H1 (cell line): Measurements from ENCODE around the gene C1RL. TPM values are rescaled to one million over a fixed set of nuclear protein-coding genes. Genes with fewer than 3 reads are reported as not detected.

Source experiments
- CTCF ChIA-PET: fragments of 300-600 bp; sonication (Branson Sonifier 250); formaldehyde crosslinking; loops from one replicate; lab custom pipeline; 2021; ENCODE audit not compliant: partially characterized antibody; lab: Charles Lee
- POLR2A ChIA-PET: fragments of 300-600 bp; sonication (Branson Sonifier 250); formaldehyde crosslinking; loops from one replicate; lab custom pipeline; 2021; ENCODE audit warnings: inconsistent platforms; ENCODE audit not compliant: partially characterized antibody; lab: Charles Lee
- DNase-seq, 2 experiments: peaks; one replicate each; pipeline versions ENCODE4 v3.0.0 to v3.0.0-alpha.2; 2010 to 2022; ENCODE audit warnings: low spot score in 2 of 2, low read depth in 1 of 2, mixed read lengths in 1 of 2
- FAIRE-seq: peaks from 2 replicates; lab custom pipeline; 2011; peaks lifted over from hg19 to GRCh38; lab: Jason Lieb, UNC
- H2AFZ ChIP-seq: 2 replicates; pipeline ENCODE4 v1.8.1; 2012; ENCODE audit warnings: low read length, inconsistent platforms
- H2AK5ac ChIP-seq: 2 replicates; pipeline ENCODE4 v1.6.1; 2013; ENCODE audit warnings: low read depth, low read length
- H2BK120ac ChIP-seq: replicated peaks from 2 replicates; pipeline ENCODE3; 2013; ENCODE audit warnings: low read depth, low read length, inconsistent platforms
- H2BK12ac ChIP-seq: 2 replicates; pipeline ENCODE4 v1.6.1; 2013; ENCODE audit warnings: low read depth, low read length
- H2BK15ac ChIP-seq: 2 replicates; pipeline ENCODE4 v1.6.1; 2013; ENCODE audit warnings: low read length
- H2BK20ac ChIP-seq: 2 replicates; pipeline ENCODE4 v1.6.1; 2013; ENCODE audit warnings: low read length
- H2BK5ac ChIP-seq: 2 replicates; pipeline ENCODE4 v1.6.1; 2013; ENCODE audit warnings: low read depth, low read length
- H3K14ac ChIP-seq: 2 replicates; pipeline ENCODE4 v1.6.1; 2013; ENCODE audit warnings: inconsistent platforms; ENCODE audit not compliant: insufficient read length
- H3K18ac ChIP-seq: 2 replicates; pipeline ENCODE4 v1.6.1; 2013; ENCODE audit warnings: low read length; ENCODE audit errors: extremely low read depth
- H3K23ac ChIP-seq: 2 replicates; pipeline ENCODE4 v1.6.1; 2013; ENCODE audit warnings: inconsistent platforms; ENCODE audit not compliant: insufficient read length
- H3K23me2 ChIP-seq: 2 replicates; pipeline ENCODE4 v1.6.1; 2013; ENCODE audit warnings: low read depth, low read length
- H3K27ac ChIP-seq: 2 replicates; pipeline ENCODE4 v1.6.1; 2011; ENCODE audit warnings: low read depth, low read length, inconsistent platforms
- H3K27me3 ChIP-seq, 4 experiments: replicated peaks in 1 of 4; 1 replicate in 1 of 4; 2 replicates in 3 of 4; pipeline versions ENCODE4 v1.6.1 to v1.8.1; 2011 to 2013; ENCODE audit warnings: low read length in 3 of 4, mild to moderate bottlenecking in 3 of 4, inconsistent platforms in 2 of 4, mixed read lengths in 2 of 4, moderate library complexity in 1 of 4; ENCODE audit not compliant: control insufficient read depth in 3 of 4, insufficient read depth in 3 of 4; ENCODE audit errors: extremely low read depth in 1 of 4
- H3K36me3 ChIP-seq, 4 experiments: 2 replicates each; pipeline versions ENCODE4 v1.6.1 to v1.8.1; 2011 to 2013; ENCODE audit warnings: mild to moderate bottlenecking in 4 of 4, low read length in 3 of 4, moderate library complexity in 2 of 4, control low read depth in 1 of 4, inconsistent platforms in 1 of 4; ENCODE audit not compliant: insufficient read depth in 4 of 4, control insufficient read depth in 2 of 4
- H3K4ac ChIP-seq: replicated peaks from 2 replicates; pipeline ENCODE3; 2013; ENCODE audit warnings: low read length, low read depth, mixed read lengths, inconsistent platforms; ENCODE audit not compliant: insufficient read length
- H3K4me1 ChIP-seq, 4 experiments: replicated peaks in 1 of 4; 1 replicate in 1 of 4; 2 replicates in 3 of 4; pipeline versions ENCODE4 v1.6.1 to v1.8.1; 2011 to 2013; ENCODE audit warnings: low read length in 3 of 4, inconsistent platforms in 2 of 4, mixed read lengths in 1 of 4; ENCODE audit not compliant: insufficient read depth in 4 of 4, control insufficient read depth in 3 of 4
- H3K4me2 ChIP-seq, 2 experiments: 2 replicates each; pipeline versions ENCODE4 v1.6.1 to v1.8.1; 2011 to 2013; ENCODE audit warnings: low read depth in 2 of 2, low read length in 2 of 2, control low read depth in 1 of 2, inconsistent platforms in 1 of 2, mild to moderate bottlenecking in 1 of 2; ENCODE audit not compliant: insufficient read depth in 1 of 2
- H3K4me3 ChIP-seq, 4 experiments: fragments of 200-600, 300-600 bp in 1 of 4; sonication (generic), shearing (Covaris generic), sonication (Bioruptor Twin) in 1 of 4; 2 replicates each; pipeline versions ENCODE4 v1.5.1 to v1.8.1; 2011 to 2016; ENCODE audit warnings: low read length in 4 of 4, low read depth in 3 of 4, control low read depth in 2 of 4, inconsistent platforms in 2 of 4, mild to moderate bottlenecking in 2 of 4, mixed read lengths in 1 of 4, moderate library complexity in 1 of 4; ENCODE audit not compliant: insufficient read depth in 2 of 4; ENCODE audit errors: extremely low read depth in 1 of 4
- H3K56ac ChIP-seq: replicated peaks from 2 replicates; pipeline ENCODE3; 2013; ENCODE audit warnings: low read depth, mild to moderate bottlenecking, mixed read lengths, low read length, inconsistent platforms; ENCODE audit not compliant: insufficient read length
- H3K79me1 ChIP-seq: 2 replicates; pipeline ENCODE4 v1.6.1; 2013; ENCODE audit warnings: low read depth, low read length, control low read depth
- H3K79me2 ChIP-seq, 2 experiments: 2 replicates each; pipeline versions ENCODE4 v1.6.1 to v1.8.1; 2012 to 2013; ENCODE audit warnings: low read length in 2 of 2, mild to moderate bottlenecking in 2 of 2, inconsistent platforms in 1 of 2; ENCODE audit not compliant: insufficient read depth in 2 of 2, control insufficient read depth in 1 of 2
- H3K9ac ChIP-seq, 4 experiments: replicated peaks in 1 of 4; 1 replicate in 1 of 4; 2 replicates in 3 of 4; pipeline versions ENCODE4 v1.6.1 to v1.8.1; 2011 to 2013; ENCODE audit warnings: low read depth in 3 of 4, low read length in 3 of 4, control low read depth in 2 of 4, mild to moderate bottlenecking in 2 of 4, moderate library complexity in 2 of 4, inconsistent platforms in 1 of 4; ENCODE audit errors: extremely low read depth in 1 of 4
- H3K9me3 ChIP-seq, 2 experiments: 2 replicates each; pipeline versions ENCODE4 v1.6.1 to v1.8.1; 2012 to 2013; ENCODE audit warnings: mild to moderate bottlenecking in 2 of 2, moderate library complexity in 2 of 2, control low read depth in 1 of 2, inconsistent platforms in 1 of 2, low read depth in 1 of 2, low read length in 1 of 2, mixed read lengths in 1 of 2; ENCODE audit not compliant: insufficient read depth in 2 of 2
- H4K20me1 ChIP-seq, 2 experiments: replicated peaks in 1 of 2; 2 replicates each; pipeline versions ENCODE3 to v1.8.1; 2011 to 2013; ENCODE audit warnings: inconsistent platforms in 2 of 2, low read length in 2 of 2, mild to moderate bottlenecking in 1 of 2; ENCODE audit not compliant: insufficient read depth in 2 of 2, control insufficient read depth in 1 of 2
- H4K5ac ChIP-seq: 2 replicates; pipeline ENCODE4 v1.6.1; 2013; ENCODE audit warnings: low read length, low read depth, mixed read lengths, inconsistent platforms; ENCODE audit not compliant: insufficient read length
- H4K8ac ChIP-seq: 2 replicates; pipeline ENCODE4 v1.8.0; 2013; ENCODE audit warnings: mild to moderate bottlenecking, moderate library complexity, low read length, inconsistent platforms; ENCODE audit not compliant: insufficient read depth; ENCODE audit errors: extremely low read depth
- H4K91ac ChIP-seq: replicated peaks from 2 replicates; pipeline ENCODE3; 2013; ENCODE audit warnings: low read length, mixed read lengths, inconsistent platforms; ENCODE audit not compliant: insufficient read length
- BCL11A ChIP-seq, 2 experiments: IDR thresholded peaks; one replicate each; pipeline ENCODE4 v1.6.1; 2011; ENCODE audit warnings: low read depth in 2 of 2, low read length in 2 of 2, mild to moderate bottlenecking in 2 of 2
- KDM4A ChIP-seq: IDR thresholded peaks from one replicate; pipeline ENCODE4 v1.7.1; 2012; ENCODE audit warnings: low read depth, mild to moderate bottlenecking, moderate library complexity, low read length, inconsistent platforms; ENCODE audit not compliant: severe bottlenecking
- RAD21 ChIP-seq, 2 experiments: IDR thresholded peaks in 1 of 2; conservative IDR thresholded peaks in 1 of 2; 2 replicates each; pipeline ENCODE4 v1.6.1; 2011; ENCODE audit warnings: low read depth in 2 of 2, low read length in 2 of 2, improper control_type of control experiment in 1 of 2, inconsistent platforms in 1 of 2, mild to moderate bottlenecking in 1 of 2, moderate library complexity in 1 of 2
- SIN3A ChIP-seq, 2 experiments: IDR thresholded peaks in 1 of 2; conservative IDR thresholded peaks in 1 of 2; 2 replicates each; pipeline ENCODE4 v1.6.1; 2011 to 2012; ENCODE audit warnings: low read length in 2 of 2, improper control_type of control experiment in 1 of 2, low read depth in 1 of 2, mild to moderate bottlenecking in 1 of 2
- TCF12 ChIP-seq: IDR thresholded peaks from 2 replicates; pipeline ENCODE4 v1.6.1; 2011; ENCODE audit warnings: low read depth, mild to moderate bottlenecking, low read length
- WGBS, 2 experiments: shearing (Covaris generic) in 1 of 2; methylation state at CpG; one replicate each; pipeline versions ENCODE4 v1.1.6 to v1.1.7; 2013 to 2015; ENCODE audit warnings: low lambda C conversion rate in 2 of 2, mixed read lengths in 2 of 2, inconsistent platforms in 1 of 2, low coverage in 1 of 2, missing lambda C conversion rate in 1 of 2; ENCODE audit not compliant: insufficient replicate concordance in 2 of 2, insufficient coverage in 1 of 2, insufficient read length in 1 of 2; ENCODE audit errors: extremely low coverage in 1 of 2, missing lambda C conversion rate in 1 of 2; 5-methylcytosine and 5-hydroxymethylcytosine counted together
- polyA plus RNA-seq, 7 experiments: library from polyadenylated mRNA; depleted of rRNA in 3 of 7; stranded (reverse) in 5 of 7; unstranded in 2 of 7; fragments of >200 nt in 5 of 7; fragments of 200-250 nt in 2 of 7; gene quantifications; 1 replicate in 5 of 7; 2 replicates in 1 of 7; 4 replicates in 1 of 7; pipeline versions ENCODE4 v1.2.1 to v1.2.3, GENCODE V29; 2011 to 2013; ENCODE audit warnings: missing spikeins in 2 of 7, mixed read lengths in 2 of 7
- total RNA-seq: library from RNA; stranded (reverse); fragmentation: NEBNext Ultra II Directional; extraction: Animal tissue kit (Norgen Biotek cat#: 25700); gene quantifications from 2 replicates; pipeline ENCODE4 v1.2.1, GENCODE V29; 2021
- TF ChIP-seq, protein P1 (sequence below), 3 experiments: IDR thresholded peaks; 1 replicate in 2 of 3; 2 replicates in 1 of 3; pipeline versions ENCODE4 v1.5.1 to v1.6.1; 2011; ENCODE audit warnings: low read length in 3 of 3, mild to moderate bottlenecking in 3 of 3, inconsistent platforms in 2 of 3, low read depth in 1 of 3, moderate library complexity in 1 of 3; ENCODE audit not compliant: insufficient read depth in 1 of 3; ENCODE audit errors: control extremely low read depth in 1 of 3

C1RL gene
- total and polyA plus RNA-seq, 2 of the 8 experiments (the other 6 are each of a cell fraction or from before 2014, with no cell fraction given), result 11.4 to 15.5 TPM

GRCh38 chr12:7142056-7142644 lies 33.1 kb upstream of the C1RL start:
- no peak overlapping the region for H3K27ac ChIP-seq
- no peak overlapping the region for H3K4me2 ChIP-seq
- no peak overlapping the region for H2AK5ac ChIP-seq
- WGBS, 2 experiments, result 67% methylated on average over 5 of the region's 5 CpGs; no CpG with 5 or more reads in 1 of the 2 experiments
- no peak overlapping the region for H3K23ac ChIP-seq
- no peak overlapping the region for H3K56ac ChIP-seq
- H2BK12ac ChIP-seq, result no peak overlapping the region
- no peak overlapping the region for H4K91ac ChIP-seq
- no peak overlapping the region for H3K4me3 ChIP-seq
- H3K23me2 ChIP-seq, result no peaks in the 10 kb centered on the region
- no peak overlapping the region for H2BK120ac ChIP-seq
- TF ChIP-seq SIN3A (conservative IDR thresholded peaks at IDR 0.05 in 1 of 2, IDR thresholded peaks at IDR 0.05 in 1 of 2; ENCODE audit: low read depth in 1 of 2, low read length in 2 of 2) (0 out of 4 replicates have a peak, but pooled peaks of 1 of the 2 experiments have one; percentile 36), KDM4A (no peak), TCF12 (no peak), BCL11A (IDR thresholded peaks at IDR 0.05; ENCODE audit: low read depth in 2 of 2, low read length in 2 of 2) (no peak), RAD21 (IDR thresholded peaks at IDR 0.05 in 1 of 2, conservative IDR thresholded peaks at IDR 0.05 in 1 of 2; ENCODE audit: low read depth in 2 of 2, low read length in 2 of 2) (peak; percentile 57 to 76)
- TF ChIP-seq, protein P1, sequence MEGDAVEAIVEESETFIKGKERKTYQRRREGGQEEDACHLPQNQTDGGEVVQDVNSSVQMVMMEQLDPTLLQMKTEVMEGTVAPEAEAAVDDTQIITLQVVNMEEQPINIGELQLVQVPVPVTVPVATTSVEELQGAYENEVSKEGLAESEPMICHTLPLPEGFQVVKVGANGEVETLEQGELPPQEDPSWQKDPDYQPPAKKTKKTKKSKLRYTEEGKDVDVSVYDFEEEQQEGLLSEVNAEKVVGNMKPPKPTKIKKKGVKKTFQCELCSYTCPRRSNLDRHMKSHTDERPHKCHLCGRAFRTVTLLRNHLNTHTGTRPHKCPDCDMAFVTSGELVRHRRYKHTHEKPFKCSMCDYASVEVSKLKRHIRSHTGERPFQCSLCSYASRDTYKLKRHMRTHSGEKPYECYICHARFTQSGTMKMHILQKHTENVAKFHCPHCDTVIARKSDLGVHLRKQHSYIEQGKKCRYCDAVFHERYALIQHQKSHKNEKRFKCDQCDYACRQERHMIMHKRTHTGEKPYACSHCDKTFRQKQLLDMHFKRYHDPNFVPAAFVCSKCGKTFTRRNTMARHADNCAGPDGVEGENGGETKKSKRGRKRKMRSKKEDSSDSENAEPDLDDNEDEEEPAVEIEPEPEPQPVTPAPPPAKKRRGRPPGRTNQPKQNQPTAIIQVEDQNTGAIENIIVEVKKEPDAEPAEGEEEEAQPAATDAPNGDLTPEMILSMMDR (IDR thresholded peaks at IDR 0.05; ENCODE audit: control extremely low read depth in 1 of 3, insufficient read depth in 1 of 3, low read depth in 1 of 3, low read length in 3 of 3), result peak; percentile 86 to 92 (median 87)
- ChIA-PET CTCF (interaction anchor here (0.6 to 9.8 kb wide), 18 partner anchors 11 to 500 kb away, joined by 3 to 151 read pairs (median 5); partner anchors contain the start of genes C1RL and PEX5), POLR2A (no interaction called here)
- H3K18ac ChIP-seq, result no peak overlapping the region
- no peak overlapping the region for H3K4ac ChIP-seq
- H3K9ac ChIP-seq, result no peak overlapping the region
- H3K27me3 ChIP-seq, result no peaks in the 10 kb centered on the region
- H4K8ac ChIP-seq, result no peak overlapping the region
- FAIRE-seq (peak; percentile 39), DNase-seq (peak in 1 of 2 experiments; percentile 85)
- no peak overlapping the region for H4K5ac ChIP-seq
- no peak overlapping the region for H2BK15ac ChIP-seq
- no peak overlapping the region for H2BK5ac ChIP-seq
- no peaks in the 10 kb centered on the region for H3K79me2 ChIP-seq
- H2AFZ ChIP-seq, result no peak overlapping the region
- peaks cover 0 to 9% (median 0%) of the 10 kb centered on the region in 4 experiments; a peak in 5 of 8 replicates for H3K36me3 ChIP-seq
- H3K14ac ChIP-seq, result no peak overlapping the region
- H3K9me3 ChIP-seq, result peaks cover 0 to 3% of the 10 kb centered on the region in 2 experiments; a peak in 1 of 4 replicates
- H3K4me1 ChIP-seq, result no peaks in the 10 kb centered on the region
- no peaks in the 10 kb centered on the region for H4K20me1 ChIP-seq
- no peaks in the 10 kb centered on the region for H3K79me1 ChIP-seq
- H2BK20ac ChIP-seq, result no peak overlapping the region
